H9 (cell line): ENCODE results near the gene KIFC3. TPM values are rescaled to one million over a fixed set of nuclear protein-coding genes. Genes with fewer than 3 reads are reported as not detected.

Source experiments
- DNase-seq: peaks from one replicate; pipeline ENCODE4 v3.0.0-alpha.2; 2017
- H2AFZ ChIP-seq: one replicate; pipeline ENCODE4 v1.6.1; 2013; ENCODE audit warnings: mild to moderate bottlenecking, low read length, control low read depth, moderate library complexity
- H2AK5ac ChIP-seq: 2 replicates; pipeline ENCODE4 v1.6.1; 2013; ENCODE audit warnings: low read length, control low read depth, mixed read lengths; ENCODE audit not compliant: insufficient read length
- H2BK120ac ChIP-seq: one replicate; pipeline ENCODE4 v1.6.1; 2013; ENCODE audit warnings: low read depth, mild to moderate bottlenecking, low read length, control low read depth, inconsistent platforms; ENCODE audit not compliant: poor library complexity, severe bottlenecking
- H2BK12ac ChIP-seq: 2 replicates; pipeline ENCODE4 v1.6.1; 2013; ENCODE audit warnings: low read length, control low read depth, mixed read lengths, low read depth; ENCODE audit not compliant: insufficient read length
- H2BK15ac ChIP-seq: 2 replicates; pipeline ENCODE4 v1.6.1; 2013; ENCODE audit warnings: low read depth, low read length, control low read depth
- H2BK20ac ChIP-seq: one replicate; pipeline ENCODE4 v1.6.1; 2013; ENCODE audit warnings: low read depth, mild to moderate bottlenecking, low read length, control low read depth, inconsistent platforms; ENCODE audit not compliant: poor library complexity, severe bottlenecking
- H2BK5ac ChIP-seq: 2 replicates; pipeline ENCODE4 v1.6.1; 2013; ENCODE audit warnings: low read length, control low read depth, mixed read lengths; ENCODE audit not compliant: insufficient read length
- H3K14ac ChIP-seq: 2 replicates; pipeline ENCODE4 v1.6.1; 2013; ENCODE audit warnings: low read length, control low read depth; ENCODE audit not compliant: insufficient read depth
- H3K18ac ChIP-seq: 2 replicates; pipeline ENCODE4 v1.6.1; 2013; ENCODE audit warnings: low read depth, mild to moderate bottlenecking, mixed read lengths, low read length, control low read depth; ENCODE audit not compliant: insufficient read length
- H3K23ac ChIP-seq: 2 replicates; pipeline ENCODE4 v1.6.1; 2013; ENCODE audit warnings: low read length, control low read depth, mixed read lengths, low read depth; ENCODE audit not compliant: insufficient read length
- H3K23me2 ChIP-seq: 2 replicates; pipeline ENCODE4 v1.6.1; 2013; ENCODE audit warnings: low read depth, mild to moderate bottlenecking, mixed read lengths, low read length, control low read depth; ENCODE audit not compliant: insufficient read length, poor library complexity, severe bottlenecking
- H3K27ac ChIP-seq: 2 replicates; pipeline ENCODE4 v1.5.1; 2013; ENCODE audit warnings: low read length, control low read depth, mixed read lengths, low read depth; ENCODE audit not compliant: insufficient read length
- H3K27me3 ChIP-seq: 2 replicates; pipeline ENCODE4 v1.6.1; 2013; ENCODE audit warnings: low read length, control low read depth, inconsistent platforms; ENCODE audit not compliant: insufficient read depth
- H3K4ac ChIP-seq: 2 replicates; pipeline ENCODE4 v1.6.1; 2013; ENCODE audit warnings: low read depth, mild to moderate bottlenecking, control low read depth, inconsistent platforms, low read length, moderate library complexity
- H3K4me1 ChIP-seq: 2 replicates; pipeline ENCODE4 v1.6.1; 2013; ENCODE audit warnings: low read length, control low read depth, inconsistent platforms; ENCODE audit not compliant: insufficient read depth
- H3K4me2 ChIP-seq: 2 replicates; pipeline ENCODE4 v1.6.1; 2013; ENCODE audit warnings: low read length, control low read depth, mixed read lengths; ENCODE audit not compliant: insufficient read length, insufficient read depth
- H3K56ac ChIP-seq: 2 replicates; pipeline ENCODE4 v1.6.1; 2013; ENCODE audit warnings: low read depth, mild to moderate bottlenecking, mixed read lengths, low read length, control low read depth; ENCODE audit not compliant: insufficient read length
- H3K79me1 ChIP-seq: 2 replicates; pipeline ENCODE4 v1.6.1; 2013; ENCODE audit warnings: low read depth, mild to moderate bottlenecking, moderate library complexity, low read length, control low read depth, inconsistent platforms; ENCODE audit not compliant: insufficient read depth, poor library complexity, severe bottlenecking
- H3K79me2 ChIP-seq: 2 replicates; pipeline ENCODE4 v1.6.1; 2013; ENCODE audit warnings: low read length, control low read depth, inconsistent platforms; ENCODE audit not compliant: insufficient read depth
- H3K9ac ChIP-seq: 2 replicates; pipeline ENCODE4 v1.6.1; 2013; ENCODE audit warnings: low read length, control low read depth, mixed read lengths; ENCODE audit not compliant: insufficient read length; ENCODE audit errors: extremely low read depth
- H3K9me3 ChIP-seq: one replicate; pipeline ENCODE4 v1.6.1; 2013; ENCODE audit warnings: low read depth, low read length, inconsistent platforms; ENCODE audit not compliant: control insufficient read depth
- H3T11ph ChIP-seq: one replicate; pipeline ENCODE4 v1.6.1; 2013; ENCODE audit warnings: mild to moderate bottlenecking, low read length, control low read depth, inconsistent platforms
- H4K20me1 ChIP-seq: one replicate; pipeline ENCODE4 v1.6.1; 2013; ENCODE audit not compliant: control insufficient read depth, insufficient read length, insufficient read depth
- H4K5ac ChIP-seq: 2 replicates; pipeline ENCODE4 v1.6.1; 2013; ENCODE audit warnings: low read depth, mild to moderate bottlenecking, mixed read lengths, low read length, control low read depth; ENCODE audit not compliant: insufficient read length
- H4K8ac ChIP-seq: replicated peaks from 2 replicates; pipeline ENCODE4 v1.6.1; 2013; ENCODE audit warnings: low read length, control low read depth, mixed read lengths, low read depth; ENCODE audit not compliant: insufficient read length
- H4K91ac ChIP-seq: 2 replicates; pipeline ENCODE4 v1.6.1; 2013; ENCODE audit warnings: low read depth, mild to moderate bottlenecking, moderate library complexity, mixed read lengths, low read length, control low read depth; ENCODE audit not compliant: insufficient read length
- H3K27ac Mint-ChIP-seq, 3 experiments: 2 replicates in 2 of 3; 3 replicates in 1 of 3; pipeline ENCODE4 v1.8.0; 2020 to 2021; ENCODE audit warnings: mixed read lengths in 3 of 3, mild to moderate bottlenecking in 1 of 3, moderate library complexity in 1 of 3
- H3K27me3 Mint-ChIP-seq: 2 replicates; pipeline ENCODE4 v1.8.0; 2021; ENCODE audit warnings: low read depth, mild to moderate bottlenecking, moderate library complexity, mixed read lengths
- H3K36me3 Mint-ChIP-seq, 3 experiments: 2 replicates in 2 of 3; 3 replicates in 1 of 3; pipeline ENCODE4 v1.8.0; 2020 to 2021; ENCODE audit warnings: low read depth in 3 of 3, mixed read lengths in 3 of 3; ENCODE audit not compliant: insufficient read depth in 1 of 3
- H3K4me1 Mint-ChIP-seq, 2 experiments: 2 replicates each; pipeline ENCODE4 v1.8.0; 2020; ENCODE audit warnings: mixed read lengths in 2 of 2
- H3K4me3 Mint-ChIP-seq, 2 experiments: 2 replicates in 1 of 2; 3 replicates in 1 of 2; pipeline ENCODE4 v1.8.0; 2020 to 2021; ENCODE audit warnings: mild to moderate bottlenecking in 2 of 2, mixed read lengths in 2 of 2, moderate library complexity in 1 of 2
- H3K9me3 Mint-ChIP-seq, 2 experiments: 2 replicates in 1 of 2; 3 replicates in 1 of 2; pipeline ENCODE4 v1.8.0; 2020; ENCODE audit warnings: mild to moderate bottlenecking in 2 of 2, mixed read lengths in 2 of 2, moderate library complexity in 1 of 2
- CTCF ChIP-seq: fragments of 200-600 bp; sonication (generic); conservative IDR thresholded peaks from 3 replicates; pipeline ENCODE4 v1.8.0; 2021; ENCODE audit warnings: antibody characterized with exemption, mild to moderate bottlenecking
- WGBS: extraction: QIAGEN DNeasy Blood & Tissue Kit; methylation state at CpG from one replicate; pipeline ENCODE4 v1.1.7; 2013; ENCODE audit warnings: missing lambda C conversion rate, low lambda C conversion rate, mixed read lengths; ENCODE audit not compliant: insufficient read length; ENCODE audit errors: extremely low coverage; 5-methylcytosine and 5-hydroxymethylcytosine counted together
- total RNA-seq: library from RNA; stranded (reverse); gene quantifications from 2 replicates; pipeline ENCODE4 v1.2.1, GENCODE V29; 2021

The KIFC3 gene
- total RNA-seq, 1 experiment from 2014 or later = 5.0 TPM

- H3K9ac ChIP-seq = no peak overlapping the region
These were observed 27.5 kb downstream of the KIFC3 start for GRCh38 chr16:57774705-57775285.

More at GRCh38 chr16:57774705-57775285, 27.5 kb downstream of the KIFC3 start:
- Histone ChIP-seq H3K14ac (no peak overlapping the region; the same call in 1 of the 2 replicates), H3K56ac (no peak overlapping the region), H3K23me2 (no peaks in the 10 kb centered on the region), H3K79me1 (no peaks in the 10 kb centered on the region), H3K9me3 (no peaks in the 10 kb centered on the region), H3K4me1 (peaks cover 6% of the 10 kb centered on the region; the same call in 1 of the 2 replicates), H2AK5ac (no peak overlapping the region), H3K4ac (no peak overlapping the region), H2AFZ (no peak overlapping the region), H3K27me3 (no peaks in the 10 kb centered on the region), H3K18ac (no peak overlapping the region), H4K20me1 (no peaks in the 10 kb centered on the region), H3T11ph (no peak overlapping the region), H2BK120ac (no peak overlapping the region), H3K27ac (no peak overlapping the region), H2BK5ac (no peak overlapping the region), H4K91ac (no peak overlapping the region), H3K23ac (no peak overlapping the region), H4K8ac (no peak overlapping the region), H2BK20ac (no peak overlapping the region), H2BK12ac (no peak overlapping the region), H4K5ac (no peak overlapping the region), H2BK15ac (no peak overlapping the region), H3K79me2 (no peaks in the 10 kb centered on the region), H3K4me2 (no peak overlapping the region)
- WGBS = no CpG with 5 or more reads among the region's 12 CpGs
- no peaks in the 10 kb centered on the region for H3K36me3 Mint-ChIP-seq
- peak overlapping the region in 1 of 3 experiments; percentile 71; a peak in 1 of 7 replicates for H3K27ac Mint-ChIP-seq
- no peak for DNase-seq
- peaks cover 12% of the 10 kb centered on the region for H3K27me3 Mint-ChIP-seq
- no peak for TF ChIP-seq CTCF
- H3K4me1 Mint-ChIP-seq = peaks cover 20 to 30% of the 10 kb centered on the region in 2 experiments
- H3K9me3 Mint-ChIP-seq = no peaks in the 10 kb centered on the region; a peak in 2 of 5 replicates
- H3K4me3 Mint-ChIP-seq = peak overlapping the region in 1 of 2 experiments; percentile 6; a peak in 2 of 5 replicates
